ENCODE results near the gene GABBR2. TPM values are rescaled to one million over a fixed set of nuclear protein-coding genes. Genes with fewer than 3 reads are reported as not detected.
A peak's percentile ranks its signal among the peaks of the same experiment; 100 is the strongest.

Gene GABBR2
- total RNA-seq, 1 donor from 2014 or later, result 6.4 TPM

- H3K9me3 Mint-ChIP-seq, result no peaks in the 10 kb centered on the region
- no peaks in the 10 kb centered on the region for H3K4me1 Mint-ChIP-seq (ENCODE audit: unreplicated experiment)
- no peak for DNase-seq (ENCODE audit: extremely low spot score, unreplicated experiment)
- H3K36me3 Mint-ChIP-seq, result no peaks in the 10 kb centered on the region
- TF ChIP-seq CTCF (conservative IDR thresholded peaks at IDR 0.05), result no peak
- no peak overlapping the region for H3K4me3 Mint-ChIP-seq
- H3K27me3 Mint-ChIP-seq, result peaks cover 11% of the 10 kb centered on the region
- no peak overlapping the region for H3K27ac Mint-ChIP-seq
Measured at GRCh38 chr9:98403715-98404114, 305.0 kb downstream of the GABBR2 start.

DNA sequence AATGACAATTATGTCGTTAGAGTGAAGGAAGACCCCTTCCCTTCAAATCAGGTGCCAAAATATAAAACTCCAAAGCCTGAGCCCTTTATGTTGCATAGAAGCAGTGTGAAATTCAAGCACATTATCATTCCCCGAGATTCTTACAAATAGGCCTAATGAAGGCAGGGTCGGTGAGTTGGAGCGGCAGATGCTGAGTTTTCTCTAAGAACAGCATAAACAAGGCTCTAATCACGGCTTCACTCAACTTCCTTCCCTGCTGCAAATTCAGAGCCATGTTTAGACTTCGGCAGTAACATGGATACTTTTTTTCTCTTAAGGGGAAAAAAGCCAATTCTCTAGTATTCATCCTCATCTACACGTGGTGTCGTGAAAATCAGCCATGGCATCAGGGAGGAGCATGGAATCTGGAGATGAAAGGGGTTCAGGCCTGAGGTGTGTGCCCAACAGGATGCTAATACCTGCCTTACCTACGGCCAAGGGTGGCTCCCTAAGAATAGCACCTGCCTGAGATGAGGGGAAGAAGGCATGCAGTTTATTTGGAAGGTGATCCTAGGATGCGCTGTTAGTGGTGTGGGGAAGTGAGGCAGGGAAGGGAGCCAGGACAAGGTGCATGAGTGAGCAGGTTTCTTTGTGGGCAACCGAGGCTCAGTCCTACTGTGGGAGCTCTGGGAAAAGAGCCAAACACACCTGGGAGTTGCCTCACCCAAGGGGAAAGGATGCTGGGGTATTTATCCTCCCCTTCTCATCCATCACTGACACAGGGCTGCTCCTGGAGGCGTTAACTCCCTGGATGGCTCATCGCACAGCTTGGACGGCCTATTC is 306.5 kb downstream of the GABBR2 start:
- TF ChIP-seq CTCF (conservative IDR thresholded peaks at IDR 0.05), result no peak
- Mint-ChIP-seq H3K4me3 (no peak overlapping the region), H3K9me3 (no peaks in the 10 kb centered on the region), H3K27ac (no peak overlapping the region), H3K36me3 (no peaks in the 10 kb centered on the region), H3K27me3 (peaks cover 18% of the 10 kb centered on the region), H3K4me1 (ENCODE audit: unreplicated experiment) (no peaks in the 10 kb centered on the region)
- no peak for DNase-seq (ENCODE audit: extremely low spot score, unreplicated experiment)

DNA sequence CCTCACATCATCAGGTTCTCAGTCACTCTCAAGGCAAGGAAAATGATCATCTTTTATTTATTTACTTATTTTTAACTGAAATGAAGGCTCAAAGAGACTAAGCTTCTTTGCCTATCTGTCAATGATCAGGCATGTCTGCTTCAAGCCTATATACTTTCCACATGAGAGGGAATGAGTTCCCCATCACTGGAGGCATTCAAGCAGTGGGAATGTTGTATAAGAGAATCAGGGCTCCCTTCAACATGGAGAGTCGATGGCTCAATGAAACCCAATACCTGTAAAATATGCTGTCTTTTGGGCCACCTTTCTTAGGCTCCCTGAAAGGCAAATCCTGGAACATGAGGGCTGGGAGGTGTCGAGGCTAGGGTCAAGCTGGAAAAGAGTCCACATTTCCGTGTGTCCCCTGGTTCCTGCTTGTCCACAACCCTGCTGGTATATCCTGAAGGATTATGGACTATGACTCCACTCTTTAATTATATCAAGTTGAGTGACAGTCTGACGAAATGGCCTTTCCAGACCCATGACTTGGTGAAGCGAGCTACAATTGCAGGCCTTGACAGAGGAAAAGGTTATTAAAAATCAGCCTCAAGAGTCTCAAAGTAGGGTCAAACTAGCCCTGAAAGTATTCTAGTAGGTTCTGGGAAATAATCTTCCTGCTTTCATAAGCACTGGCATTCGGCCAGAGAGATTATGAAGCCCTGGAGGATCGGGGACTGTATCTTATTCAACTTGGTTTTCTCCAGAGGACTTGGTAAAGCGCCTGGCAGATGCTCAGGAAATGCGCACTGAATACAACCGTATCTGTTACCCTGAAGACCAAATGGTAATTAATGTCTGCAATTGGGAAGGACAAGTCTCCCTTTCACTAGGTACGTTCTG is 307.4 kb downstream of the GABBR2 start:
- Mint-ChIP-seq H3K36me3 (no peaks in the 10 kb centered on the region), H3K27ac (no peak overlapping the region), H3K9me3 (no peaks in the 10 kb centered on the region), H3K4me1 (ENCODE audit: unreplicated experiment) (no peaks in the 10 kb centered on the region), H3K27me3 (peaks cover 13% of the 10 kb centered on the region), H3K4me3 (no peak overlapping the region)
- TF ChIP-seq CTCF (conservative IDR thresholded peaks at IDR 0.05), result no peak
- DNase-seq (ENCODE audit: extremely low spot score, unreplicated experiment), result no peak

GRCh38 chr9:98399950-98400683 is 308.6 kb downstream of the GABBR2 start:
- H3K27ac Mint-ChIP-seq, result no peak overlapping the region
- no peak for DNase-seq (ENCODE audit: extremely low spot score, unreplicated experiment)
- no peaks in the 10 kb centered on the region for H3K36me3 Mint-ChIP-seq
- H3K9me3 Mint-ChIP-seq, result no peaks in the 10 kb centered on the region
- no peak overlapping the region for H3K4me3 Mint-ChIP-seq
- TF ChIP-seq CTCF (conservative IDR thresholded peaks at IDR 0.05), result peak; percentile 21
- H3K27me3 Mint-ChIP-seq, result peaks cover 18% of the 10 kb centered on the region
- no peaks in the 10 kb centered on the region for H3K4me1 Mint-ChIP-seq (ENCODE audit: unreplicated experiment)

GRCh38 chr9:98396656-98397055 is 312.1 kb downstream of the GABBR2 start:
- Mint-ChIP-seq H3K27ac (no peak overlapping the region), H3K9me3 (peaks cover 5% of the 10 kb centered on the region), H3K36me3 (no peaks in the 10 kb centered on the region), H3K4me3 (no peak overlapping the region), H3K4me1 (ENCODE audit: unreplicated experiment) (no peaks in the 10 kb centered on the region), H3K27me3 (peaks cover 20% of the 10 kb centered on the region)
- TF ChIP-seq CTCF (conservative IDR thresholded peaks at IDR 0.05), result no peak
- no peak for DNase-seq (ENCODE audit: extremely low spot score, unreplicated experiment)

Data from type B pancreatic cell (in vitro differentiated cells).